ENCODE results near the gene IRF2. TPM values are rescaled to one million over a fixed set of nuclear protein-coding genes. Genes with fewer than 3 reads are reported as not detected.

Gene IRF2
- total and polyA plus RNA-seq, 2 donors from 2014 or later = 16.8 to 42.8 TPM

DNA sequence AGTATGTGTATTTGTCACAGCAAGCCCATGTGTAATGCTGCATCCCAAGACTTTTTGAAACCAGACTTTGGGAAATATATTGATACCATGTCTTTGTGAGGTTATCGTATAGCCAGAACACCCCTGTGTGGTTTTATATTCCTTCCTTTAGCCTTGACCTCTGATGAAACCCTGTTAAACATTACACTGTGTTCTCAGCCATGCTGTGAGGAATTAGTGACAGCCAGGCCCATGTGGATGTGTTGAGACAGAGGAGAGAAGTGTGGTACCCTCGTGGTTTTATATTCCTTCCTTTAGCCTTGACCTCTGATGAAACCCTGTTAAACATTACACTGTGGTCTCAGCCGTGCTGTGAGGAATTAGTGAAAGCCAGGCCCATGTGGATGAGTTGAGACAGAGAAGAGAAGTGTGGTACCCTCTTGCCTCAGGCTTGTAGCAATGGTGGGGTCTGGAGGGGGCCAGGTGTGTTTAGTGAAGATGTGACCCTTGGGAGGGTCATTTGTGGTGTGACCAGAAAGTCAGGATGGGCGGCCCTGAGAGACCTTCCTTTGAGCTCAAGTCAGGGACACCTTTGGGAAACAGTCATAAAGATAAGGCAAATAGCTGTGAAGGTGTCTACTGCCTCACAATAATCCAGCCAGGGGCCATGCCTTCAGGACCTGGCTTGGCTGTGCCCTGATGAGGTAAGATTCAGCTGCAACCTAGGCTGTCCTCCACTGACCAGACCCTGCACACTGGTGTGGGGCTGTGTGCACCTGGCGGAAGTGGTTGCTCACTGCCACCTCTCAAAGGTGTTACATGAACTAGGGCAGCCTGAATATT is 110.0 kb downstream of the IRF2 start:
- no peak overlapping the region for H3K4me3 ChIP-seq (ENCODE audit: low read length in 3 of 3)
- no peaks in the 10 kb centered on the region for H3K9me3 ChIP-seq (ENCODE audit: control insufficient read depth in 2 of 3, insufficient read depth in 1 of 3, low read length in 3 of 3)
- H3K27ac ChIP-seq (ENCODE audit: low read depth in 2 of 2, low read length in 2 of 2) = no peak overlapping the region
- H3K9ac ChIP-seq (ENCODE audit: low read length in 3 of 3) = no peak overlapping the region
- TF ChIP-seq, protein P1, sequence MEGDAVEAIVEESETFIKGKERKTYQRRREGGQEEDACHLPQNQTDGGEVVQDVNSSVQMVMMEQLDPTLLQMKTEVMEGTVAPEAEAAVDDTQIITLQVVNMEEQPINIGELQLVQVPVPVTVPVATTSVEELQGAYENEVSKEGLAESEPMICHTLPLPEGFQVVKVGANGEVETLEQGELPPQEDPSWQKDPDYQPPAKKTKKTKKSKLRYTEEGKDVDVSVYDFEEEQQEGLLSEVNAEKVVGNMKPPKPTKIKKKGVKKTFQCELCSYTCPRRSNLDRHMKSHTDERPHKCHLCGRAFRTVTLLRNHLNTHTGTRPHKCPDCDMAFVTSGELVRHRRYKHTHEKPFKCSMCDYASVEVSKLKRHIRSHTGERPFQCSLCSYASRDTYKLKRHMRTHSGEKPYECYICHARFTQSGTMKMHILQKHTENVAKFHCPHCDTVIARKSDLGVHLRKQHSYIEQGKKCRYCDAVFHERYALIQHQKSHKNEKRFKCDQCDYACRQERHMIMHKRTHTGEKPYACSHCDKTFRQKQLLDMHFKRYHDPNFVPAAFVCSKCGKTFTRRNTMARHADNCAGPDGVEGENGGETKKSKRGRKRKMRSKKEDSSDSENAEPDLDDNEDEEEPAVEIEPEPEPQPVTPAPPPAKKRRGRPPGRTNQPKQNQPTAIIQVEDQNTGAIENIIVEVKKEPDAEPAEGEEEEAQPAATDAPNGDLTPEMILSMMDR (IDR thresholded peaks at IDR 0.05; ENCODE audit: borderline replicate concordance, extremely low read depth, insufficient read depth) = peak; percentile 0
- H3K36me3 ChIP-seq (ENCODE audit: control insufficient read depth in 2 of 3, insufficient read depth in 3 of 3, low read length in 3 of 3) = no peaks in the 10 kb centered on the region
- FAIRE-seq (peak; percentile 32), DNase-seq (peak in 3 of 5 donors; percentile 40 to 68 (median 55))
- H3K4me1 ChIP-seq (ENCODE audit: control insufficient read depth in 2 of 3, insufficient read depth in 2 of 3, low read depth in 1 of 3, low read length in 3 of 3) = peaks cover 0 to 10% (median 8%) of the 10 kb centered on the region in 3 donors
- intact Hi-C loops (cut with DNase I) = no loop called here
- H3K27me3 ChIP-seq (ENCODE audit: control insufficient read depth, insufficient read depth, low read length) = no peaks in the 10 kb centered on the region

DNA sequence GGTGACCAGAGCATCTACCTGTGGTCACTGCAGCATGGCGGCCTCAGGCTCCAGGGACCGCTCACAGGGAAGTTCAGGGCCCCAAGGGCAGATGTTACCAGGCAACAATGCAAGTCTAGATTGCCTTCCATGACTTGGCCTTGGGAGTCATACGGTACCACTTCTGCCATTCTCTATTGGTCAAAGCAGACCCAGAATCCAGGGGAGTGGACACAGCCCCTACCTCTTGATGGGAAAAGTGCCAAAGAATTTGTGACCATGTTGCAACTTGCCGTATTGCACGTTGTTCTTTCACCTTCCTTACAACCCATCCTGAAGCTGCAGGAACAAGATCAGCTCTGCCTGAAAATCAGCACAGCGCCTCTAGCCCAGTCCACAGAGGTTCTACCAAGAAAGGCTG is 111.1 kb downstream of the IRF2 start:
- FAIRE-seq (no peak), DNase-seq (no peak)
- H3K9me3 ChIP-seq (ENCODE audit: control insufficient read depth in 2 of 3, insufficient read depth in 1 of 3, low read length in 3 of 3) = no peaks in the 10 kb centered on the region
- TF ChIP-seq, protein P1 (IDR thresholded peaks at IDR 0.05; ENCODE audit: borderline replicate concordance, extremely low read depth, insufficient read depth) = no peak
- no peaks in the 10 kb centered on the region for H3K27me3 ChIP-seq (ENCODE audit: control insufficient read depth, insufficient read depth, low read length)
- no peak overlapping the region for H3K27ac ChIP-seq (ENCODE audit: low read depth in 2 of 2, low read length in 2 of 2)
- intact Hi-C loops (cut with DNase I) = no loop called here
- H3K9ac ChIP-seq (ENCODE audit: low read length in 3 of 3) = no peak overlapping the region
- H3K4me1 ChIP-seq (ENCODE audit: control insufficient read depth in 2 of 3, insufficient read depth in 2 of 3, low read depth in 1 of 3, low read length in 3 of 3) = peaks cover 0 to 10% (median 8%) of the 10 kb centered on the region in 3 donors
- no peak overlapping the region for H3K4me3 ChIP-seq (ENCODE audit: low read length in 3 of 3)
- no peaks in the 10 kb centered on the region for H3K36me3 ChIP-seq (ENCODE audit: control insufficient read depth in 2 of 3, insufficient read depth in 3 of 3, low read length in 3 of 3)

- Histone ChIP-seq H3K36me3 (ENCODE audit: control insufficient read depth in 2 of 3, insufficient read depth in 3 of 3, low read length in 3 of 3) (no peaks in the 10 kb centered on the region), H3K27me3 (ENCODE audit: control insufficient read depth, insufficient read depth, low read length) (no peaks in the 10 kb centered on the region), H3K9me3 (ENCODE audit: control insufficient read depth in 2 of 3, insufficient read depth in 1 of 3, low read length in 3 of 3) (no peaks in the 10 kb centered on the region), H3K9ac (ENCODE audit: low read length in 3 of 3) (no peak overlapping the region), H3K4me3 (ENCODE audit: low read length in 3 of 3) (no peak overlapping the region), H3K4me1 (ENCODE audit: control insufficient read depth in 2 of 3, insufficient read depth in 2 of 3, low read depth in 1 of 3, low read length in 3 of 3) (peaks cover 0 to 10% (median 8%) of the 10 kb centered on the region in 3 donors), H3K27ac (ENCODE audit: low read depth in 2 of 2, low read length in 2 of 2) (no peak overlapping the region)
- TF ChIP-seq, protein P1 (IDR thresholded peaks at IDR 0.05; ENCODE audit: borderline replicate concordance, extremely low read depth, insufficient read depth) = no peak
- intact Hi-C loops (cut with DNase I) = no loop called here
- no peak for FAIRE-seq
- no peak for DNase-seq
Observed at GRCh38 chr4:184362396-184362795, 112.0 kb downstream of the IRF2 start.
